ENCODE results near the gene MS4A15. TPM values are rescaled to one million over a fixed set of nuclear protein-coding genes. Genes with fewer than 3 reads are reported as not detected.

Gene MS4A15
- total and polyA plus RNA-seq, 10 of the 15 experiments (the other 5 are each of a cell fraction or from before 2014, with no cell fraction given) = 0.05 to 0.84 (median 0.45) TPM

GRCh38 chr11:60813324-60813723 lies 56.7 kb downstream of the MS4A15 start:
- WGBS (ENCODE audit: insufficient coverage, insufficient replicate concordance, low lambda C conversion rate, missing lambda C conversion rate) = 42% methylated on average over 1 of the region's 1 CpG
- DNase-seq (ENCODE audit: low read depth, low spot score) (no peak), ATAC-seq (peak; percentile 36; the same call in 2 of the 3 replicates), FAIRE-seq (no peak)
- Histone ChIP-seq H3K27me3 (replicated peaks in 1 of 2; ENCODE audit: control insufficient read depth in 2 of 2, insufficient read depth in 2 of 2, low read length in 1 of 2) (no peaks in the 10 kb centered on the region), H4K20me1 (ENCODE audit: control insufficient read depth, insufficient read depth) (no peaks in the 10 kb centered on the region), H3K9ac (ENCODE audit: control insufficient read depth, insufficient read depth, low read length) (no peak overlapping the region), H3K4me3 (no peak overlapping the region), H3K36me3 (ENCODE audit: control insufficient read depth in 2 of 2, insufficient read depth in 2 of 2, low read length in 1 of 2) (no peaks in the 10 kb centered on the region), H3K4me1 (ENCODE audit: control insufficient read depth, insufficient read depth, low read length) (no peaks in the 10 kb centered on the region), H3K79me2 (ENCODE audit: control insufficient read depth, insufficient read depth, low read length) (no peaks in the 10 kb centered on the region), H3K9me3 (replicated peaks; ENCODE audit: control insufficient read depth, insufficient read depth, low read length) (peaks cover 9% of the 10 kb centered on the region), H3K27ac (ENCODE audit: control insufficient read depth, insufficient read depth) (no peak overlapping the region), H3K4me2 (ENCODE audit: control insufficient read depth, insufficient read depth) (no peak overlapping the region), H2AFZ (ENCODE audit: control insufficient read depth, low read depth, low read length) (no peak overlapping the region)
- POLR2A ChIA-PET = no interaction called here
- no TSS peak for BruUV-seq (replicated peaks)
- RAD21 ChIA-PET (ENCODE audit: unreplicated experiment) = no interaction called here
- in situ Hi-C loops (cut with MboI) = no loop called here
- TF ChIP-seq MTA3 (IDR thresholded peaks at IDR 0.05; ENCODE audit: borderline replicate concordance, low read length) (no peak), IRF3 (IDR thresholded peaks at IDR 0.05) (no peak), FOXM1 (IDR thresholded peaks at IDR 0.05; ENCODE audit: low read depth, low read length) (no peak), PAX8 (IDR thresholded peaks at IDR 0.05) (no peak), MEF2B (IDR thresholded peaks at IDR 0.05; ENCODE audit: partially characterized antibody, poor library complexity, severe bottlenecking) (no peak), FOS (IDR thresholded peaks at IDR 0.05; ENCODE audit: borderline replicate concordance, extremely low read depth, insufficient read length) (no peak), ASH2L (IDR thresholded peaks at IDR 0.05; ENCODE audit: borderline replicate concordance, low read depth) (no peak), HDGF (IDR thresholded peaks at IDR 0.05) (no peak), SIX5 (IDR thresholded peaks at IDR 0.05; ENCODE audit: low read depth, low read length, severe bottlenecking) (no peak), EGR1 (IDR thresholded peaks at IDR 0.05; ENCODE audit: borderline replicate concordance in 1 of 2, low read depth in 2 of 2, low read length in 2 of 2) (no peak), HDAC6 (IDR thresholded peaks at IDR 0.05; ENCODE audit: unreplicated experiment) (no peak), CBX3 (IDR thresholded peaks at IDR 0.05; ENCODE audit: borderline replicate concordance, low read depth) (no peak), SPI1 (IDR thresholded peaks at IDR 0.05; ENCODE audit: borderline replicate concordance, insufficient read depth, low read depth, low read length) (no peak), SUPT20H (IDR thresholded peaks at IDR 0.05; ENCODE audit: borderline replicate concordance, control insufficient read depth, low read depth, low read length) (no peak), MLLT1 (IDR thresholded peaks at IDR 0.05) (no peak), BACH1 (IDR thresholded peaks at IDR 0.05; ENCODE audit: borderline replicate concordance) (no peak), BRCA1 (IDR thresholded peaks at IDR 0.05; ENCODE audit: low read depth, low read length) (no peak), NFXL1 (IDR thresholded peaks at IDR 0.05; ENCODE audit: borderline replicate concordance) (no peak)
- intact Hi-C loops (cut with micrococcal nuclease; ENCODE audit: unreplicated experiment) = no loop called here
- SMC1A ChIA-PET (ENCODE audit: uncharacterized antibody, unreplicated experiment) = no interaction called here
- CTCF ChIA-PET = interaction anchor here (1.1 to 1.4 kb wide), 2 partner anchors 34 to 38 kb away, joined by 3 to 5 read pairs; no protein-coding TSS in a partner anchor

Data from GM12878 (cell line).